Esophagus squamous epithelium (tissue), 4 donors: ENCODE data around the gene NXN.

Experiments
- POLR2A ChIP-seq, 4 donors: fragments of 450-650 bp; IDR thresholded peaks; one replicate each; pipeline ENCODE4 v1.6.1; 2017; ENCODE audit warnings: antibody characterized with exemption in 4 of 4, mild to moderate bottlenecking in 4 of 4, moderate library complexity in 3 of 4
- TF ChIP-seq, protein P1 (sequence below), 6 experiments: fragments of 450-650 bp in 4 of 6; fragments of 200-600 bp in 2 of 6; sonication (generic) in 2 of 6; IDR thresholded peaks; one replicate each; pipeline ENCODE4 v1.5.1; 2016 to 2019; ENCODE audit warnings: antibody characterized with exemption in 6 of 6, mild to moderate bottlenecking in 4 of 6, moderate library complexity in 4 of 6

GRCh38 chr17:861364-861763 is 118.2 kb downstream of the NXN start:
- no peak for TF ChIP-seq POLR2A (IDR thresholded peaks at IDR 0.05)
- TF ChIP-seq, protein P1, sequence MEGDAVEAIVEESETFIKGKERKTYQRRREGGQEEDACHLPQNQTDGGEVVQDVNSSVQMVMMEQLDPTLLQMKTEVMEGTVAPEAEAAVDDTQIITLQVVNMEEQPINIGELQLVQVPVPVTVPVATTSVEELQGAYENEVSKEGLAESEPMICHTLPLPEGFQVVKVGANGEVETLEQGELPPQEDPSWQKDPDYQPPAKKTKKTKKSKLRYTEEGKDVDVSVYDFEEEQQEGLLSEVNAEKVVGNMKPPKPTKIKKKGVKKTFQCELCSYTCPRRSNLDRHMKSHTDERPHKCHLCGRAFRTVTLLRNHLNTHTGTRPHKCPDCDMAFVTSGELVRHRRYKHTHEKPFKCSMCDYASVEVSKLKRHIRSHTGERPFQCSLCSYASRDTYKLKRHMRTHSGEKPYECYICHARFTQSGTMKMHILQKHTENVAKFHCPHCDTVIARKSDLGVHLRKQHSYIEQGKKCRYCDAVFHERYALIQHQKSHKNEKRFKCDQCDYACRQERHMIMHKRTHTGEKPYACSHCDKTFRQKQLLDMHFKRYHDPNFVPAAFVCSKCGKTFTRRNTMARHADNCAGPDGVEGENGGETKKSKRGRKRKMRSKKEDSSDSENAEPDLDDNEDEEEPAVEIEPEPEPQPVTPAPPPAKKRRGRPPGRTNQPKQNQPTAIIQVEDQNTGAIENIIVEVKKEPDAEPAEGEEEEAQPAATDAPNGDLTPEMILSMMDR (IDR thresholded peaks at IDR 0.05): no peak
